Amygdala (tissue), 56 donors: Measurements from ENCODE around the gene PPP3R2.
A peak's percentile ranks its signal among the peaks of the same experiment; 100 is the strongest.
"Not testable (repeated sequence)": the region's sequence is repeated elsewhere in the genome, so short reads cannot be mapped to it uniquely, and the experiment has no call there.

Experiments used
- DNase-seq, 56 donors: peaks; one replicate each; lab custom pipeline; 2025; lab: John Stamatoyannopoulos, UW

Gene PPP3R2

DNA sequence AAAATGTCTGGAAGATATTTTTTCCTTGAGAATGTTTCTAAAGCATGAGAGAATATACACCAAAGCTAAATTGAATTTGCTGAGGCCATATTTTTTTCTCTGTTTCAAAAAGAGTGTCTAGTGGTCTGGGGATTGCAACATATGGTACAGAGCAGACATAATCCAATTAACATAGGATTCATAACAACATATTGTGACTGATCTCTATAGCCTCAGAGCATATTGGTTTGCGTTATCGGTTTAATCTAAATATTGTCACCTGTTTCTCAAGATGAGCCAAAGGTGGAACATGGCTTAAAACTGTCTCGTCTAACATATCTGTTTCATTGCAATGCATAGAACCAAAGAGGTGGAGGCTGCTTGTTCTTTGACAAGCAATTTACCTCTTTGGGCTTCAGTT lies 3.9 kb downstream of the PPP3R2 start:
- no peak for DNase-seq

DNA sequence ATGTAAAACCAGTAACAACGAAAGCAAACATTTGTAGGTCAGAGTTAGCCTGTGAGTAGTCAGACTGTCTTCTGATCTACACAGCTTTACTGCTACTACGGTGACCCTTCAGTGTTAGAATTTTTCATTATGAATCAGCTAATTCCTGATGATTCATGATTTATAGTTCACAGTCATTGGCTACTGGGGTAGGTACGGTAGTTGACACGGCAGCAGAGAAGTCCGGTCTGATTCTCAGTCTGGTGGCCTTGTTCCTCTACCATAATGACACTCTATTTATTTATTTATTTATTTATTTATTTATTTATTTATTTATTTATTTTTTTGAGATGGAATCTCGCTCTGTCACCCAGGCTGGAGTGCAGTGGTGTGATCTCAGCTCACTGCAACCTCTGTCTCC lies 4.7 kb downstream of the PPP3R2 start:
- DNase-seq = not testable (repeated sequence)

DNA sequence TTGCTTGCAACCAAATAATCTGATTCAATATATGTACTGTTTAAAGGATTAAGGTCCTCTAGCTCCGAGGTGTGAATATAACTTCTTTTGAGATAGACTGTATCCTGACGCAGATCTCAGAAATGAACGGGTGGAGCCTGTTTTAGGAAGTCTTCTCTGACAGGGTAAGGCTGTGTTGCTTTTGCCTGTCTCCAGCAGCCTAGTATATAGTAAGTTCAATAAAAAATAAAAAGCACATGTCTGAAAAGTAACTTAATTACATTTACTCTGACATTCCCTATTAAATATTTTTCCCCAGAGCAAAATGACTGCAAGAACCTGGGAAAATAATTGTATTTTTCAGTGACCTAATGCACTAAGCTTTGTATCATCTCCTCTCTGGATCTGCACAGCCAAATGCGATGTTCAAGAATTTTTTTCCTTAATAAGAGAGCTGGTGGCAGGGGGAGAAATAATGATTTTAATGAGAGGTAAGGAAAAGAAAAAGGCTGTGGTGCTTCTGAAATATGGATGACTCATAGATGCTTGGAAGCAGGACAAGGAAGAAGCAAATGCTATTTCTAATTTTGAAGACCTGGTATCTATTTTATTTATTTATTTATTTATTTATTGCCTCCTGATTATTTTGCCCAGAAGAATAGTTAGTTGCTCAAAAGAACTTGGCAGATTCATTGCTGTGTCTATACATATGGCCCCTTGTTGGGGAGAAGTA lies 7.3 kb downstream of the PPP3R2 start:
- DNase-seq = no peak

DNA sequence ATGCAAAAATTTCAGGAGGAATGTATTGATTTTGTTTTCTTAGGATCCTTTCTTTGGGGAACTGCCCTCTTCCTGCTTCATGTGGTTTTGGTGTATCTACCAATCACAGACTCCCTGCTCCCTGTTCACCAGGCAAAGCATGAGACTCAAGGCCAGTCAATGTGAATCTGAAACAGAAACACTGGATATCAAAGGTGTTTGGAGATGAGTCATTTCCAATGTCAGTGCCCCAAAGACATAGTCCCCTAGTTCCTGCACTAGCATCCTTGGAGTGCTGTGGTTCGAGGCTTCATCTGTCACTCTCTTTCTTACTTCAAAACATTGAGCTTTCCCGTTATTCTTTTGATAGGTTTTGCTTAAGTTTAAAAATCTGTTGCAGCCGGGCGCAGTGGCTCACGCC lies 8.1 kb downstream of the PPP3R2 start:
- no peak for DNase-seq

DNA sequence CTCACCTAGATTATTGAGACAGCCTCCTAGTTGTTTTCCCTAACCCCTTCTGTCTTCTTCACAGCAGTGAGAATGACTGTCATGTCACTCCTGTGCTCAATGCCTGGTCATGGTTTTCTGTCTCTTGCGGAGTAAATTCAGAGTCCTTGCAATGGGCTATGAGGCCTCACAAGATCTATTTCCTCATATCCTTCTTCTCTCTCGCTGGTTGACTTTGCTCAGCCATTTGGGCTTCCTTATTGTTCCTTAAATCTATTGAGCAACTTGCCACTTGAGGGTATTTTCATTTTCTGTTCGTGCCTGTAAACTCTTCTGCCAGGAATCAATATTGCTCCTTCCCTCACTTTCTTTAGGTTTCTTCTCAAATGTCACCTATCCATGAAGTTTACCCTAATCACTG lies 9.0 kb downstream of the PPP3R2 start:
- DNase-seq = no peak

DNA sequence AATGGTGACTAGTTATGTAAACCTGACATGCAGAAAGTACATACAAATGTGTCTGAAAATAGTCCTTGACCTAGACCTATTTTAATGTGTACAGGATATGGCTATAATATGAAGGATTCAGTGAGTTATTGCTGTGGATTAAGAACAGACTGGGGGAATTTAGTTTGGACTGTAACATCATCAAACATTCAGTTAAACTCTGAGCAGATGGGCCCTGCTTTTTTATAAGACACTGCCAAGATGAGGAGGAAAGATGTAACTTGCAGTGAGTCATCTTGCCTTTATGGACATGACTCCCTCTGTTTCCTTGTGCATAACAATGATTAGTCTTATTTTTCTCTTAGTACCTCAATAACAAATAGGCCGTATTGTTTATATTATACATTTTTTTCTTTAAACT lies 12.2 kb downstream of the PPP3R2 start:
- peak in 1 of 56 donors; percentile 7 for DNase-seq

DNA sequence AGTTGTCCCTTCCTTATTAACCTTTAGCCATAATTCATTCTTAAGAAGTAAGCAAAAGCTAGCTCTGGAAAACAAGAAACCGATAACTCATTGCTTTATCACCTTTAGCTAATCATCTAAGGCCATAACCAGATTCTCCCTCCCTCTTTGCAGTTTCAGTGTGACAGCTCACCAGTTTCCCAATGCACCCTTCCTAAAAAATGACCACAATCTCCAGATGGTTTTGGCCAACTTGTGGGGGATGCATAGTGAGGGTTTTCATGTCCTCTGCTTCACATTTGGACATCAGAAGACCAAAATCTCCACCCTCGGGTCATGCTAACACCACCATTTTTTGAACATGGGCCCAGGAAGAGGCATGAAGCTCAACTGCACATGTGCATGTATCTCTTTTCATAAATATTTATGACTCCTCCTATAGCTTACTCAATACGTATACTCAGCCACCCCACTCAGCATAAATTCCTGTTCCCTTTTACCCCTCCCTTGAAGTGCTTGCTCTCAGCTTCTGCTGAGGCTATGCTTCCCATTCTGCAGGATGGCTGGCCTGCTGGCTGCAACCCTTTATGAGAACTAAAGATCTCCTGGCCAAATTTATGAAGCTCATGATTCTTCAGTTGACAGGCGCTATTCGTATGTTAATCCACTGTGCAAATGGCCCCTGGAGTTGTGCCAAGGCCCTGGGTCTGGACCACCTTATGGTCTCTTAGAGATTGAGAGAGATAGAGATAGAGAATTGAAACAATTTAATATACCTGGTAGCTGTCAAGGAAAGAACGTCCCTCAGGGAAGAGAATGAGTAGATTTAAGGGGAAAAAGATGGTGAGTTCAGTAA lies 14.8 kb downstream of the PPP3R2 start:
- DNase-seq = no peak

DNA sequence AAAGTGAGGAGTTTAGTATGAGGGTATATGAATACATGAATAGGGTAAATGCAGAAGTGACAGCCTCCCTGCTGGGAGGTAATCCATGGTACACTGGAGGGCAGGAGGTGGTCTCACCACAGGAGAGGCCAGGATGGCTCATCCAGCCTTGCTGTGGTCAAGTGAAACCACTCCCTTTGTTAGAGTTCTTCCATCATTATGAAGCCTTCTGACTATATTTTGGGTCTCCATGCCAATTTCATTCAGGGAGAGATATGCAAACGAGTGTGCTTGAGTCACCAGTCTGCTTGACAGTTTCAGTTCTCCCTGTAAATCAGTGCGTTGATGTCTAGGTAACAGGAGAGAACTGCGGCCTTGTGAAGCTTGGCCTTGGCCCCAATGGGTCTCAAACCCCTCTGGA lies 16.4 kb downstream of the PPP3R2 start:
- DNase-seq = no peak

DNA sequence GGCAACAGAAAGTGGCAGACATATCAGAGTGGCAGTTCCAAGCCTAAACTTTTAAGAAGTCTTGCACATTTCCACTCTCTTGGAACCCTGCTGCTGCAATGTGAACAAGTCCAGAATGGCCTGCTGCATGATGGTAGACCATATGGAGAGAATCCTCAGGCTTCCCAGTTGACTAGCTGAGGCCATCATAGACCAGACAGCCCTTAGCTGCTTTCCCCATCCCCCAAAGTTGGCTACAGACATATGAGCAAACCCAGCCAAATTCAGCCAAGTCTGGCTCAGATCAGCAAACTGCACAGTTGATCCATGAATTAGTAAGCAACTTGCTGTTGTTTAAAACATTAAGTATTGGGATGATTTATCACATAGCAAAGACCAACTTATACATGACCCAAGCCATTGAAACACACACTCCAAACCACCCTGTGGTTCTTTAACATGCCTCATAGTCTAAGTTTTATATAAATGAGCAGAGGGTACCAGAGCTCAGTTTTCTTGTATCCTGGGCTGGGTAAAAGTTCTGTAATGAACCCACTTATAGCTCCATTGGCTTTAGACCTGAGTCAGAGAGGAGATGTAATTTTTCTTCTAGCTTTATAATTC lies 19.9 kb downstream of the PPP3R2 start:
- peak in 1 of 56 donors; percentile 3 for DNase-seq

DNA sequence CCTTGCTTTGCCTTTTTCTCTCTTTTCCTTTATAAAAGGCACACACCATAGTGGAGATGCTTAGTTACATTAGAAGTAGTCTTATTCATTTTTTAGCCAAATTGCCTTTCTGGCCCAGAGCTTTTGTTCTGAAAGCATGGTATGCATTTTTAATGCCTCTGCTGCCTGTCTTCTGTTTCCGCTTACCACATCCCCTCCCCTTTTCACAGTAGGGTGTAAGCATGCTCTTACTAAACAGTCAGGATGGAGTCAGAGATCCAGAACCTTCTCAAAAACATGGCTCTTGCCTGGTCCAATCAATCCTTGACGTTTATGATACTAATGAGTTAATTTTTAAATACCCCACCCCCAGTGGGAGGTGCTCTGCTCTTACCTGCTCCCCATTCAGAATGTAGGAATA lies 22.5 kb downstream of the PPP3R2 start:
- DNase-seq = no peak

DNA sequence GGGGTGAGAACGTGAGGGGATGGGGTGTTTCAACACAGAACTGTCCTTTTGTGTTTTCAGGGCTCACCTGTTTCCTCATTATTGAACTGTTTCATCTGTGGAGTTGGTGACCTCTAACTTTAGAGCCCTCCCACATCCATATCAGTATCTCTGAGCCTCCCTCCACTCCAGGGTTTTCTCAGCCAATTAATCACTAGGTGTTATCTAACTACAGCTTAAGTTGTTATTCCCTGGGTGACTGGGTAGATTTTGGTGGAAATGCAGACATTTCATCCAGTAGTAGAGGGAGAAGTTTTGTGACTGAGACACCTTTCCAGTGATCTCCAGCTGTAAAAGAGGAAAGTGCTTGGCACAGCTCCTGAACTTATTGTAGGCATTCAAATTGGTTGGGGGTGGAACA lies 23.7 kb downstream of the PPP3R2 start:
- no peak for DNase-seq

DNA sequence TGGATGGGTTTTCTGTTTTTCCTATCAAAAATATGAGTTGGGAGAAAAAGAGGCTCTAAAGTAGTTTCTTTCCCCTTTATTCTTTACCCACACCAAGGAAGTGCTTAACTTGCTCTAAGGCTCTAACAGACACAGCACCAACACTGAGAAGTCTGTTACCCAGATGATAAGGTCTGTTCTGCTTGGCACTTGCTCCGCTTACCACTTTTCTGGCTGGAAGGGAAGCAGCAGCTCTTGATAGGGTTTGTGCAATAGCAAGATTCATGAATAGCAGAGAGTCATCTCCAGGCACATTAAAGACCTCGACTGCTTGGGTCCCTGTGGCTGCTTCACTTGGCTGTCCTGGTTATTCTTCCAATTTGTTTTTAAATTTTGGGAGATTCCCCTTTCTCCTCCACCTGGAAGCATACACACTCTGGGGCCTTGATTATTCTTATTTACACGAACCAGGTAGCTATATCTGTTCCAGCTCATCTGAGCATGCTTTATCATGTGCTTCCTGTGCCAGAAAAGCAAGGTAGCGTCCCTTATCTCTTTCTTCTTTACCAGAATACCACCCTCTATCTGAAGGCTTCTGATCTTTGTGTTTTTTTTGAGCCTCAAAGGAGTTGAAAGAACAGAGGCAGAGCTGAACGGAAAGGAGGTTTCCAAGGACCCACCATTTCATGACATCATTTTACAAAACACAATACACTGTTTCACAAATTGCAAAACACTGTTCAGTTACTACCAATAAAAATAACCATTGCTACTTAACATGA lies 24.8 kb downstream of the PPP3R2 start:
- no peak for DNase-seq

DNA sequence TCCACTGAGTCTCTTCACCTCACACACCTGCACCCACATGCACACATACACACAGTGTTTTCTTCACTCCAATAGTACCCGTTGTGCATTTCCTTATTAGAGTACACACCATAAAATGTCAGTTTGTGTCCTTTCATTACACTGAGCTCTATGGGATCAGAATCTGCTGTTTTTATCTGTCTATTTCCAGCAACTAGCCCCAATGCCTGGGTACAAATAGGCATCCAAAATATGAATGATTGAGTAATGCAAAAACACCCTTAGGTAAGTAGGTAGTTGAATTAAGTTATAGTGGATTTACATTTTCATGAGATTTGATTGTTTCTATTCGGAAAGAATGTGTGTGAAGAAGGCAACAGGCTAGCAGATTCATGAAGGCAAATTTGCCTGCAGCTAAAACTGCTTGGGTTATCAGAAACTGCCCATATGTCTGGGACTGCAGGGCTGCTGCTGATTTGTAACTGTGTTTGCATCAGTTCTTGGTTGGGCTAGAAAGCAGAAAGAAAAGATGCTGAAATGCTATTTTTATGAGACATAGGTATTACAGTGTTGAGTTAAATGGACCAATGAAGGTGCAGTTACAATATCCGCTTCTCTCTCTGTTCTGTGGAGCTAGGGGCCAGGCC lies 26.9 kb downstream of the PPP3R2 start:
- DNase-seq = no peak

DNA sequence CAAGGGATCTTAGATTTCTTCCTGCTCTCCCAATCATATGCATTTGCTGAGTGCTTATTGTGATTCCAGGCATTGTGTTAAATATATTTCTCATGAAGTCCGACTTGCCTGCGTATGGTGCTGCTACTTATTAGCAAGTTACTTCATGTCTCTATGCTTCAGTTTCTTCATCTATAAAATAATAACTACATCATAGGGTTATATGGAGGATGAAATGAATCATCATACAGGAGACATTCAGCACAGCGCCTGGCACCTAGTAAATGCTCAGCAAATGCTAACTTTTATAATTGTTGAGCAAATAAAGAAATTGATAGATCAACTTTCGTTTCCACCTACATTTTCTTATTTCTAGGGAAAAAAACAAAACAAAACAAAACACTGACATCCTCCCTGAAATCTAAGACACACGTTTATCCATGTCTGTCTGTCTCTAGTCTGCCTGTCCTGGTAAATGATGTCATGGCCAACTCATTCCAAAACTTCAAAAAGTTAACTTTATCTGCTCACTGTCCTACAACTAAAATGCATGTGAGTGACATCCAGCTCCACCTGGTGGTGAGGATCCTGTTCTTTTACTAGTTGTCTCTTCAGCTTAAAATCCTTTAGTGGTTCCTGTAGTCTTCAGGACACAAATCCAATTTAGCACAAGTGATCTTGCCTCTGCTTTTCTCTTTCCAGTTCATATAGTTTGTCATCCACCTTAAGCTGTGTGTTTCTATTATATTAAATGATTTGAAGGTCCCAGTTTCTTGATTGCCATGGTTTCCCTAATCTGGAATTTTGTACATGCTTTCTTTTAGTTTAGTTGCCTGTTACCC lies 27.7 kb downstream of the PPP3R2 start:
- peak in 1 of 56 donors; percentile 8 for DNase-seq

DNA sequence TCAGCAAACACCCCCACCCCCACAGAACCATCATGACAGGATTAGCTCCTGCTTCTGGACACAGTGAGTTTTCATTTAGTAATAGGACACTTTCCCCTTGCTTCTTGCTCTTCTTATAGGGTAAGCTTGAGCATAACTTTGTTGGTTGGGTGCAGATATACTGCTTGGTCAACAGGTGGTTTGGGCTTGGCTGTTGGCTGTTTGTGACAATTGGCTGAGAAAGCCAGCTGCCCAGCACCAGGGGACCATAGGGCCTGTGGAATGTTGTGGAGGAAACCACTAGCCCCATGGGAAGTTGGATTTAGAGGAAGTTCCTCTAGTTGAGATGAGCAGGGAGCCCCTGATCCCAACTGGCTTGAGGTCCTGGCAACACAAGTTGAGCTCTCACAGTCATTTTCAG lies 30.5 kb downstream of the PPP3R2 start:
- no peak for DNase-seq

DNA sequence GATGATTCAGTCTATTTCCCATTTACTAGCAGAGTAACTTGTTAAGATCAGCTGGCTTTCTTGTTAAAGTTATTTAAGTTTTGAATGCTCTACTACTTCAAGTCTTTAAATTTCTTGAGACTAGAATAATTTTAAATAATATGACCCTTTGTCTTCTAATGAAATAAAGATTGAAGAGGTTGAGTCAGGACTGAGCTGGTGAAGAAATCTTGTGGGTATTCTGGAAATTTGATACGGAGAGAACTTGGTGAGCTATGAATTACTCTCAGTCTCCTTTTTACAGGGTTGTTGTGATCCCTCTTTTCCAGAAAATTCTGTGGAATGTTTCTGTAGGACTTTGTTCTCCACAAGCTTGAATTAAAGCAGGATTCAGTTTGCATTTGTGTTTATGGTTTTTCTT lies 31.8 kb downstream of the PPP3R2 start:
- no peak for DNase-seq

DNA sequence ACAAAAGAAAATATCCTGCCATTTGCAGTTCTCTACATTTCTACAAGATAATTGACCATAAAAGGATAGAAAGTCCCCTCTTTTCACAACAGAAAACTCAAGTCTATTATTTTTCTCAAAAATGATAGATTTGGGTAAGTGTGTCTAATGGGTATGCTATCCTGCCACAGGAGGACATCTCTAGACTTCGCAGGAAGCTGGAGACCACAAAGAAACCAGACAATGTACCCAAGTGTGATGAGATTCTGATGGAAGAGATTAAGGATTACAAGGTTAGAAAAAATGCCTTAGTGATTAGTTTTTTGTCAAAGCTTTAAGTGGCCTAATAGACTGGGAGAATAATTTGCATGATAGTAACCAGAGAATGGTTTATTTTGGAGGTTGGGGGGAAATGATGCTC lies 33.0 kb downstream of the PPP3R2 start:
- DNase-seq = no peak

DNA sequence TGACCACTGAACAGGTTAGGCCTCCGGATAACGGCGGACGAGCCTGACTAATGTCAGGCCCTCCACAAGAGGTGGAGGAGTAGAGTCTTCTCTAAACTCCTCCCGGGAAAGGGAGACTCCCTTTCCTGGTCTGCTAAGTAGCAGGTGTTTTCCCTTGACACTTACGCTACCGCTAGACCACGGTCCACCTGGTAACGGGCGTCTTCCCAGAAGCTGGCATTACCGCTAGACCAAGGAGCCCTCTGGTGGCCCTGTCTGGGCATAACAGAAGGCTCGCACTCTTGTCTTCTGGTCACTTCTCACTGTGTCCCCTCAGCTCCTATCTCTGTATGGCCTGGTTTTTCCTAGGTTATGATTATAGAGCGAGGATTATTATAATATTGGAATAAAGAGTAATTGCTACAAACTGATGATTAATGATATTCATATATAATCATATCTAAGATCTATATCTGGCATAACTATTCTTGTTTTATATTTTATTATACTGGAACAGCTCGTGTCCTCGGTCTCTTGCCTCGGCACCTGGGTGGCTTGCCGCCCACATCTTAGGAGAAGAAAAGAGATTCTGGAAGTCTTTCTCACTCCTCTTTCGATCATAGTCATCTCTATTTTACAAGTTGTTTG lies 45.2 kb downstream of the PPP3R2 start:
- DNase-seq = not testable (repeated sequence)

DNA sequence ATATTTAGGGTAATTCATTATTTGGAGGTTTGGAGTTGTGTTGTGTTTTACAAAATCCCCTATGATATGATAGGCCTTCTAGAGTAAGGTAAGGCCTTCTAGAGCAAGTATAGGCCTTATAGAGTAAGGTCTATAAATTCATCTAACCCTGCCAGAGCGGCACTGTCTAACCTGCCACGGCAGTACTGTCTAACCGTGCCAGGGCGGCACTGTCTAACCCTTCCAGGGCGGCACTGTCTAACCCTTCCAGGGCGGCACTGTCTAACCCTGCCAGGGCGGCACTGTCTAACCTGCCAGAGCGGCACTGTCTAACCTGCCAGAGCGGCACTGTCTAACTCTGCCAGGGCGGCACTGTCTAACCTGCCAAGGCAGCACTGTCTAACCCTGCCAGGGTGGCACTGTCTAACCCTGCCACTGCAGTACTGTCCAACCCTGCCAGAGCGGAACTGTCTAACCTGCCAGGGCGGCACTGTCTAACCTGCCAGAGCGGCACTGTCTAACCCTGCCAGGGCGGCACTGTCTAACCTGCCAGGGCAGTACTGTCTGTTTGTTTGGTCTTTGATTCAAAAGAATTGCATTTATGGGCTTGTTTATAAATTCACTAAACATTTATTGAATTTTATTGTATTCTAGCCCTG lies 51.6 kb downstream of the PPP3R2 start:
- no peak for DNase-seq
